Stomach (tissue), 4 donors: Measurements from ENCODE around the gene GNPTAB.

Experiments
- POLR2A ChIP-seq, 4 donors: fragments of 450-650 bp; IDR thresholded peaks; one replicate each; pipeline ENCODE4 v1.6.1; 2016; ENCODE audit warnings: antibody characterized with exemption in 4 of 4, control low read depth in 2 of 4, mild to moderate bottlenecking in 1 of 4, moderate library complexity in 1 of 4
- POLR2AphosphoS5 ChIP-seq, 3 donors: sonication (generic); formaldehyde crosslinking; IDR thresholded peaks; one replicate each; pipeline ENCODE4 v1.6.1; 2016; ENCODE audit warnings: antibody characterized with exemption in 3 of 3
- TF ChIP-seq, protein P1 (sequence below), 7 experiments: fragments of 450-650 bp in 4 of 7; fragments of 200-600 bp in 3 of 7; sonication (generic) in 3 of 7; IDR thresholded peaks; one replicate each; pipeline ENCODE4 v1.5.1; 2016 to 2019; ENCODE audit warnings: antibody characterized with exemption in 7 of 7, control low read depth in 2 of 7, mild to moderate bottlenecking in 1 of 7

DNA sequence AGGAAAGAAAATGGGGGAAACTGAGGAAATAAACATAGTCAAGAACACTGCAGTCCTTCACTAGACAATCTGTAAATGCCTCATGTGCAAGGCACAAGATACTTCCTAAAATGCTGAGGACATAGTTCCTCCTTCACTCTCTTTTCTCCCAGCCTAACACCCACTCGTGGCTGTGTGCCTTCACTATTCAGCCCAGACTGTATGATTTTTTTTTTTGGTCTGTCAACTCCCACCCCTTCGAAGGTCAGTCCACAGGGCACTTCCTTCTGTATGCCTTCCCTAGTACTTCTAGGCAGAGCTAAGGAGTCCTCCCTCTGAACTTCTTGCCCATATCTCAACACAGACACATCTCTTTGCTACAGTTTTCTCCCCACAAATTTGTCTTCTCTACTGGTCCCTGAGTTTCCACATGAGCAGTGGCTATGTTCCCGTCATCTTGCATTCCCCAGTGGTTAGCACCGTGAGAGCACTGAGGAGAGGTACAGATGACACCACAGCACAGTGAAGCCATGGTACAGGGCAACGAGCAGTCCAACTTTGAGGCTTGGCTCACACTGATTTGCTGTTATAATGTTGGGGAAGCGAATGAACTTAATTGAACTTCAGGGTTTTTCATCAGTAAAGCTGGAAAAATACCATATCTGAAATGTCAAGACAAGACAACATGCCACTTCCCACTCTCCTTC is 67.4 kb downstream of the GNPTAB start:
- TF ChIP-seq POLR2AphosphoS5 (IDR thresholded peaks at IDR 0.05) (no peak), POLR2A (IDR thresholded peaks at IDR 0.05) (no peak)
- TF ChIP-seq, protein P1, sequence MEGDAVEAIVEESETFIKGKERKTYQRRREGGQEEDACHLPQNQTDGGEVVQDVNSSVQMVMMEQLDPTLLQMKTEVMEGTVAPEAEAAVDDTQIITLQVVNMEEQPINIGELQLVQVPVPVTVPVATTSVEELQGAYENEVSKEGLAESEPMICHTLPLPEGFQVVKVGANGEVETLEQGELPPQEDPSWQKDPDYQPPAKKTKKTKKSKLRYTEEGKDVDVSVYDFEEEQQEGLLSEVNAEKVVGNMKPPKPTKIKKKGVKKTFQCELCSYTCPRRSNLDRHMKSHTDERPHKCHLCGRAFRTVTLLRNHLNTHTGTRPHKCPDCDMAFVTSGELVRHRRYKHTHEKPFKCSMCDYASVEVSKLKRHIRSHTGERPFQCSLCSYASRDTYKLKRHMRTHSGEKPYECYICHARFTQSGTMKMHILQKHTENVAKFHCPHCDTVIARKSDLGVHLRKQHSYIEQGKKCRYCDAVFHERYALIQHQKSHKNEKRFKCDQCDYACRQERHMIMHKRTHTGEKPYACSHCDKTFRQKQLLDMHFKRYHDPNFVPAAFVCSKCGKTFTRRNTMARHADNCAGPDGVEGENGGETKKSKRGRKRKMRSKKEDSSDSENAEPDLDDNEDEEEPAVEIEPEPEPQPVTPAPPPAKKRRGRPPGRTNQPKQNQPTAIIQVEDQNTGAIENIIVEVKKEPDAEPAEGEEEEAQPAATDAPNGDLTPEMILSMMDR (IDR thresholded peaks at IDR 0.05) = no peak
